GM19324 (cell line): ENCODE results near the gene LAMC3.
"Not testable (repeated sequence)": the region's sequence is repeated elsewhere in the genome, so short reads cannot be mapped to it uniquely, and the experiment has no call there.

Experiments
- ATAC-seq: cut with Tn5 transposase; IDR thresholded peaks from one replicate; pipeline ENCODE4 v1.9.1; 2021; ENCODE audit warnings: mild to moderate bottlenecking, moderate library complexity; ENCODE audit not compliant: unreplicated experiment, low FRiP score

Gene LAMC3

GRCh38 chr9:131091352-131091992 lies 82.5 kb downstream of the LAMC3 start:
- no peak for ATAC-seq

- no peak for ATAC-seq
Measured at GRCh38 chr9:131092030-131092429, 83.1 kb downstream of the LAMC3 start.

DNA sequence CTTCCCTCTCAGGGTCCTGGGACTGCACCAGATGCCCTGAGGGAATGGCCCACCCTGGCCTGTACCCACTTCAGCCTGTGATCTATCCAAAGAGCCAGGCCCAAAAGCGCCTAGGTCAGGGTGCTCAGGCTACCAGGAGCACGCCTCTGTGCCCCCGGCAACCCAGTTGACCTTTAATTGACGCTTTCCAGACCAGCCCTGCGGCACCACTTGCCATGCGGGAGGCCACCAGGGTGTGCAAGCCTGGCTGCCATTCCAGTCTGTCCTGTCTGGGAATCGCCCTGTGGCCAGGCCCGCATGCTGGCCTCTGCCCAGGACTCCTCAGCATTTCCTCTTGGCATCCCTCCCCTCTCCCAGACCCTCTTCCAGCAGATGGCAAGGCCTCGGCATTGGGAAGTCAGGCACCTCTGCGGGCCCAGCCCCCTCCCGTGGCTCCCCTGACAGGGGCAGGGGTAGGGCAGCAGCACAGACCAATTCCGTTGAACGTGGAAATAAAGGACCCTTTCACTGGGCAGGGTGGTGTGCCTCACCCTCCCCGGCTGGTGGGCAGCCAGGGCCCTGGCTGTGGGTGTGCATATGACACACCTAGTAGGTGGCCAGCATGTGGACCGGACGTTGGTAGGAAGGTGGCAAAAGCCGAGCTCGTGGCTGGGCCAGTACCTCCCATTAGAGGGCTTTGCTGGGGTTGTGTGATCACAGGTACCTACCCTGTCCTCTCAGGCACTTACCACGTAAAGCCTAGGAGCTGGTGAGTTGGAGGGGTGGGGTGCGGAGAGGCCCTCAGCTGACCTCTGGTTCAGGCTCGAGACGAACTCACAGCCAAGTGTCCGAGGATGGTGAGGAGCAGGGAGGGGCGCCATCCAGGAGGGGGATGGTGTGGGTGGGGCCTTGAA lies 83.8 kb downstream of the LAMC3 start:
- no peak for ATAC-seq

- ATAC-seq, result no peak
Measured at GRCh38 chr9:131094015-131094414, 85.0 kb downstream of the LAMC3 start.

GRCh38 chr9:131094622-131095021 lies 85.6 kb downstream of the LAMC3 start:
- ATAC-seq, result no peak

DNA sequence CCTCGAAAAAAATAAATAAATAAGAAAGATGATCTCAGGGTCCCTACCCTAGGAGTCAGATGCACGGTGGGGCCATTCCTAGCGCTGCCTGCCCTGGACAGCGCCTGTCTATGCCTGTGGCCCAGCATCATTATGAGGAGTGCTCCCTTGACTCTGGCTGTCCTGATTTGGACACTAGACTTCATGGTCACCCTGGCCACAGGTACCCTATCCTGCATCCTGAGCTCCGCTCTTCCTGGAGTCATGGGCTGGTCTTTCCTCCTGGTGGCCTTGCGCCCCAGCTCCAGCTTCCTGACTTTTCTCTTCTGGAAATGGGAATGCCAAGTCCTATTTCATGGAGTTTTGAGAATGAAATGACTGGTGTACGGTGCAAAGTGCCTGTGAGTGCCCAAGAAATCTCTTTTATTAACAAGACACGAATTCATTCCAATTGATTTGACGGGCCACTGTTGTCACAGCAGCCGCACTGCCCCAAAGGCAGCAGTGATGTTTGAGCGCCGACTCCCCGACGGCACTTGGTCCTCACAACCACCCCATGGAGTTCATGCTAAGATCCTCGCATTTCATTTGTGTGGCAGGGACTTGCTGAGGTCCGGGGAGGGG lies 86.8 kb downstream of the LAMC3 start:
- no peak for ATAC-seq

GRCh38 chr9:131096269-131097125 lies 87.5 kb downstream of the LAMC3 start, which contains the start of gene AIF1L:
Gene AIF1L (plus strand): TSS chr9:131096531. CDS start chr9:131096630, 99 bp downstream.
- ATAC-seq, result no peak

- no peak for ATAC-seq
Measured at GRCh38 chr9:131097126-131097947, 88.4 kb downstream of the LAMC3 start.

- ATAC-seq, result no peak
Measured at GRCh38 chr9:131097948-131098278, 88.9 kb downstream of the LAMC3 start.

DNA sequence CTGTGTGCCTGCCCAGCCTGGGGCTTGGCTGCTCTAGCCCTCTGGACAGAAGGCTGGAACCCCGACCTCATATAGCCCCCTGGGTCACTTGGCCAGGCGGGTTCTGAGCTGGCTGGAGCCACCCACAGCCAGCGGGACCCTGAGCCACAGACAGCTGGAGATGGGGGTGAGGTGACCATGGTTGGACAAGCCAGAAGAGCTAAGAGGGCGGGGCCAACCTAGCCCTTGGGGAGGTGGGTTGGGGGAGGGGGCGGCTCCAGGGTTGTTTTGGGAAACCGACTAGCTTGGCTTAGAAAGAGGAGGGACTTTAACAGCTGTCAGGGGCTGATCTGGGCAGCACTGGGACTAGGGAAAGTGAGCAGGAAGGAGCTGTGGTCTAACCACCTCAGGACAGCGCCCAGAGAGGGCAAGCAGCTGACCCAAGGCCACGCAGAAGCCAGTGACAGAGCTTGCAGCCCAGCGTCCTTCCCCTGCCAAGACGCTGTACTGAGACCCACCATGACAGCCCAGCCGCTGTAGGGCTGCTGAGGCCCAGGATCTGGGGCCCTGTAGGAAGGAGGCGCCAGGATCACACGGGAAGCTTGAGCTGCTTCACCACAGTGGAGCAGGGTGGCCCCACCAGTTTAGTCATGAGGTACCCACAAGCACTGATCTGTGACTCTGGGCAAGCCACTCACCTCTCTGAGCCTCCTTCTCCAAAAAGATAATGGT lies 89.6 kb downstream of the LAMC3 start:
- ATAC-seq, result no peak

DNA sequence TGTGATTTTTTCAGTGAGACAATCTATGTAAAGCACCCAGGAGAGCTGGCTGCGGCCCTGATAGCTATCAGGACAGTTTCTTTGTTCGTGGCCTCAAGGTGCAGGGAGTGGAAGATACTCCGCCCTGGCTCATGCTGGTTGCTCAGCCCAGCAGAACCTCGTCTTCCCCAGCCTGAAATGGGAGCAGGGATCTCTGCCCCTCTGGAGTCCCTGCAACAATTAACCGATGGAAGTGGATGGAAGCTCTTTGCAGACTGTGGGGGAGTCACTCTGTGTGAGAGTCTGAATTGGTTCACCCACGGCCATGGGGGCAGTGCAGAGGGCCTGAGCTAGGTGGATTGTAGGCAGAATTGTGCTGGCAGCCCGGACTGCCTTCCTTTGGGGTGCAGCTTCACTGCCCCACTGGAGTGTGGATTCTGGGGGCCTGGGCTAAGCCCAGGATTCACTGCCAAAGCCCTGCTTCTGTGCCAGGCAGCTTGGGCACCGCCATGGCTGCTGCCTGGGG lies 90.2 kb downstream of the LAMC3 start:
- no peak for ATAC-seq

DNA sequence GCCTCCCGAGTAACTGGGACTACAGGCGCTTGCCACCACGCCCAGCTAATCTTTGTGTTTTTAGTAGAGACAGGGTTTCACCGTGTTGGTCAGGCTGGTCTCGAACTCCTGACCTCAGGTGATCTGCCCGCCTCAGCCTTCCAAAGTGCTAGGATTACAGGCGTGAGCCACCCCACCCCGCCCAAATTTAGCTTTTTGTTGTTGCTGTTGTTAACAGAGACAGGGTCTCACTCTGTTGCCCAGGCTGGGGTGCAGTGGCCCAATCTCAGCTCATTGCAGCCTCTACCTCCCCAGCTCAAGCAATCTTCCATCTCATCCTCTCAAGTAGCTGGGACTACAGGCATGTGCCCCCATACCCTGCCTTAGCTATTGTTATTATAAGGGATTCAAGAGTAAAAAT lies 90.9 kb downstream of the LAMC3 start:
- ATAC-seq, result not testable (repeated sequence)

GRCh38 chr9:131100445-131100844 lies 91.5 kb downstream of the LAMC3 start:
- ATAC-seq, result no peak

- no peak for ATAC-seq
Measured at GRCh38 chr9:131101207-131101964, 92.4 kb downstream of the LAMC3 start.

DNA sequence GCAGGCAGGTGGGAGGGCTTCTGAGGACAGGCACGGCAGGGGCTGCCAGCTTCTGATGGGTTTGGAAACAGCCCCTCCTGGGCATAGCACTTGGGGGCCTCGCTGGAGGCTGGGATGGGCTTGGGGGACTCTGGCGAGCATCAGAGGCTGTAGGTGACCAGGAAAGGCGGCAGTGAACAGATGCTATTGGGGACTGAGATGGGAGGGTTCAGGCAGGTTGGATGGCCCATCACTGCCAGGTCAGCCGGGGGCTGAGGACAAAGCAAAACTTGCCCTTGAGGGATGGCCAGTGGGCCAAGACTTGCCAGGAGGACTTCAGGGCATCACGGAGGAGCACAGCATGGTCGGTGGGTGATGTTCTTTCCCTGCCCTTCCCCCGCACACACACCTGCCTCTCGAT lies 94.0 kb downstream of the LAMC3 start:
- ATAC-seq, result no peak

- ATAC-seq, result no peak
Measured at GRCh38 chr9:131103535-131103934, 94.6 kb downstream of the LAMC3 start.

GRCh38 chr9:131104016-131104740 lies 95.2 kb downstream of the LAMC3 start:
- ATAC-seq, result no peak

DNA sequence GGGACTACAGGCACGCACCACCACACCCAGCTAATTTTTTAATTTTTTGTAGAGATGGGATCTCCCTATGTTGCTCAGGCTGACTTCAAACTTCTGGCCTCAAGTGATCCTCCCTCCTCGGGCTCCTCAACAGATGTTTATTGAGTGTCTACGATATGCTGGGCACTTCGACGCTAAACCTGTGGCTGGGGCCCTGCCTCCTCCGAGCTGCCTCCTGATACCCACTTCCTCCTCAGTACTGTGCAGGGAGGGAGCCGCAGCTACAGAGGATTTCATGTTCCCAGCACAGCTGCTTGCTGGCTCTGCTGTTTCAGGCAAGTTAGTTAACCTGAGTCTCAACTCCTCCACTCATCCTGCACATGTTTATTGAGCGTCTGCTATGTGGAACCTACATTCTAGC lies 97.0 kb downstream of the LAMC3 start:
- no peak for ATAC-seq
